HG02973 (cell line): ENCODE results near the gene MYD88.
A peak's percentile ranks its signal among the peaks of the same experiment; 100 is the strongest.

Experiments
- ATAC-seq: cut with Tn5 transposase; IDR thresholded peaks from one replicate; pipeline ENCODE4 v1.9.1; 2021; ENCODE audit warnings: moderate library complexity; ENCODE audit not compliant: unreplicated experiment

Gene MYD88

GRCh38 chr3:38138349-38139190 lies at the start of gene MYD88:
TSS of gene MYD88 (plus strand) at chr3:38138661. CDS start at chr3:38138701, 40 bp downstream.
- peak; percentile 40 for ATAC-seq

DNA sequence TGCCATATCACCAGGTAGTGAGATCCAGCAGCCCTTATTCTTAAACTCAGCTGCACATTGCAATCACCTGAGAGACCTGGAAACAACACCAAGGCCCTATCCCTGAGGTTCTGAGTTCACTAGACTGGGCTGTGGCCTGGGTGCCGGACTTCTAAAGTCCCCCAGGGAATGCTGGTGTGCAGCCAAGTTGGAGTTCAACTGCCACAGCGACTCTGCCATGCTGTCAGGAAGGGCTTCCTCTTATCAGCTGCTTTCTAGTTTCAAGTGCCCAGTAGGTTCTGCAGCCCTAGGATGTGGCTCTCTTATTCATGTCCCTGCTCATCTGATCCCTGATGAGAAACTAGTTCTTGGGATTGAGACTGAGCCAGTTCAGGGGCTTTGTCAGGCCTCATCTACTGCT lies 49.3 kb upstream of the MYD88 start:
- no peak for ATAC-seq

GRCh38 chr3:38090453-38090852 lies 48.0 kb upstream of the MYD88 start:
- no peak for ATAC-seq

GRCh38 chr3:38094999-38095398 lies 43.5 kb upstream of the MYD88 start:
- ATAC-seq, result no peak

DNA sequence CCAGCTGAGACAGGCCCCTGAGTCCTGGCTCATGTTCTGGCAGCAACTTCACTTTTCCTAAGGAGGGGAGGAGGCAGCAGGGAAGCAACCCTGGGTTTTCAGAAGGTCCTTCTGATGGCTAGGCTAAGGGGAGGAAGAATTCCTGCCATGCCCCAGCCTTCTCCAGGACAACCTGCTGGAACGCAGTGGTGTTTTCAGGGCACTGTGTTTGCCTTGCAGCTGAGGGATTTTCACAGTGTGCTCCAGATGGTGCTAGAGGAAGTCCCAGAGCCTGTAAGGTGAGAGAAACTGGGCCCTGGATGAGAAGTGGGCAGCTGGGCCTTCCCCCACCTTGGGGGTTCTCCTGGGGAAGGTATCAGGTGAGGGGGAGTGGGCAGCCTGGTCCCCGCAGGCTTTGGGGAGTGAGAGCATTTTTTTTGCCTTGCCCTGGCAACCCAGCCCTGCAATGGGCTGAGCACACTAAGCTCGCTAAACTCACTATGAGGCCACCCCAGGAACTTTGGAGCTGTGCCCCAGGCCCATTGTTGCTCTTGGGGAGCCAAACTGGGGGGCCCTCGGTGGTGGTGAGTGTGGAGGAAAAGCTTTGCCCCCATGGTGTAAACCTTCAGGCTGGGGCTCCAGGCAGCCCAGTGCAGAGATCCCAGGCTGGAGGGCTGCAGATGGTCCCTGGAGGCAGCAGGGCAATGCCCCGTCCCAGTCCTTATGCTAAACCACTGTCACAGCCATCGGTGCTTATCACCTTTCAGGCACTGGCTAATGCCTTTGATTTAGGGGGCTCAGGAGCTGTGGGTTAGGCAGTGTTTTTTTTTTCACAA lies 42.6 kb upstream of the MYD88 start:
- no peak for ATAC-seq

DNA sequence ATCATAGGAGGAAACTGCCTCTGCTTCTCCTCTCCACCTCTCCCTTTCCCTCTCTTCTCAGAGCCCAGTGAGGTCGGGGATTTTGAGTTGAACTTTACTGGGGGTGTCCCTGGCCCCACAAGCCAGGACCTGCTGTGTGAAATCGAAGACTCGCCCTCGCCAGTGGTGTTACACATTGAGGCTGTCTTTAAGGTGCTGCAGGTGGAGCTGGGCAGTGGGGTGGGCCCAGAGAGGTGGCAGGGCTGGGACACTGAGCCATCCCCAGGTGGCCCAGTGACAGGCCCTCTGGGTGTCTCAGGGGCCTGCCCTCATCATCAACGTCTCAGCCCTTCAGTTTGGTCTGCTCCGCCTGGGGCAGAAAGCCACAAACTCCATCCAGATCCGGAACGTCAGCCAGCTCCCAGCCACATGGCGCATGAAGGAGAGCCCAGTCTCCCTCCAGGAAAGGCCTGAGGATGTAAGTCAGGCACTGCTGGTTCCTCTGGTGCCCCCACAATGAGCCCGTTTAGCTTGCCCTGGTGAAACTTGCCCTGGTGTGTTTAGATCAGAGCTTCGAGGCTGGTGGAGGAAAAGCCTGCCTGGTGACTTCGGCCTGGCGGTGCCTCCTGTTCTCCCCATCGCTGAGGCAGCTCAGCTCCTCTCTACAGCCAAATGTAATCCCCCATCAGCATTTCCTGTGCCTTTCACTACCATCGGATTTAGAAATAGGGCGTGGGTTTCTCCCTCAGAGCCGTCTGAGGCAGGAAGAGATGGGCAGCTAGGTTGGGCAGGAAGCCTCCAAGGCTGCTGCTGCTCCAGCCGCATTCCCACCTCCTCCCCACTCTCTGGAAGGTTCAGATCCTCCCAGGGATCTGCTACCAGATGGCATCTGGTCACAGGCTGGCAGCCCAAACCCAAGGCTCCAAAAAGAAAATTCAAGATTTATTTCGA lies 40.8 kb upstream of the MYD88 start:
- no peak for ATAC-seq

- no peak for ATAC-seq
Measured at GRCh38 chr3:38098376-38098723, 40.1 kb upstream of the MYD88 start.

GRCh38 chr3:38099518-38099917 lies 38.9 kb upstream of the MYD88 start:
- no peak for ATAC-seq

GRCh38 chr3:38100498-38100897 lies 38.0 kb upstream of the MYD88 start:
- ATAC-seq, result no peak

DNA sequence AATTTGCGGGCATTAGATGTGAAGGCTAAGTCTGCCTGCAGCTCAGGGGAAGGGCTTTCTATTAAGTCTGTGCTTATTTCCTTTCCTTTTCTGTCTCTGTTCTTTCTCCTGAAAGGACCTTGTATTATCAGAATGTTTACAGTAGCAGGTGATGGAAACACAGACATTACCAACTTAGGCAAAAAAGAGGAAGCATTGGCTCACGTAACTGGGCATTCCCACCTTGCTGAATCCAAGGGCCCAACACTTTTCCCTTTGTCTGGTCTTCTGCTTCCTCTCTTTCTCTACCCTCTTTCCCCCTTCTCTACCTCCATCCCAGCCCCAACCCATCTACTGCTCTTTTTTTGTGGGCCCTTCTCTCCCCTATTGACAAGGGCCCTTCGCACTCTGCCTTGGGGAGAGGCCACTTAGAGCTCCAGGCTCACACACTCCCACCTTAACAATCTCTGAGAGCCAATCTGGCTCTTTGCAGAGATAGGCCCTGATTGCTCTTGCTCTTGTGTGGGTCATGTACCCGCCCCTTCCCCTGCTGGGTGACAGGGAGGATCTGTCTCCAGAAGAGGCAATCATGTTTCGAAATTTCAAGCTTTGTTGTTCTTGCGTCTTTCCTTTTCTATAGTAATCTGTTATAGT lies 36.5 kb upstream of the MYD88 start:
- no peak for ATAC-seq

GRCh38 chr3:38102444-38102814 lies 36.0 kb upstream of the MYD88 start:
- no peak for ATAC-seq

GRCh38 chr3:38105525-38105924 lies 32.9 kb upstream of the MYD88 start:
- no peak for ATAC-seq

- ATAC-seq, result no peak
Measured at GRCh38 chr3:38107911-38108648, 30.4 kb upstream of the MYD88 start.

- no peak for ATAC-seq
Measured at GRCh38 chr3:38108649-38109579, 29.5 kb upstream of the MYD88 start.

DNA sequence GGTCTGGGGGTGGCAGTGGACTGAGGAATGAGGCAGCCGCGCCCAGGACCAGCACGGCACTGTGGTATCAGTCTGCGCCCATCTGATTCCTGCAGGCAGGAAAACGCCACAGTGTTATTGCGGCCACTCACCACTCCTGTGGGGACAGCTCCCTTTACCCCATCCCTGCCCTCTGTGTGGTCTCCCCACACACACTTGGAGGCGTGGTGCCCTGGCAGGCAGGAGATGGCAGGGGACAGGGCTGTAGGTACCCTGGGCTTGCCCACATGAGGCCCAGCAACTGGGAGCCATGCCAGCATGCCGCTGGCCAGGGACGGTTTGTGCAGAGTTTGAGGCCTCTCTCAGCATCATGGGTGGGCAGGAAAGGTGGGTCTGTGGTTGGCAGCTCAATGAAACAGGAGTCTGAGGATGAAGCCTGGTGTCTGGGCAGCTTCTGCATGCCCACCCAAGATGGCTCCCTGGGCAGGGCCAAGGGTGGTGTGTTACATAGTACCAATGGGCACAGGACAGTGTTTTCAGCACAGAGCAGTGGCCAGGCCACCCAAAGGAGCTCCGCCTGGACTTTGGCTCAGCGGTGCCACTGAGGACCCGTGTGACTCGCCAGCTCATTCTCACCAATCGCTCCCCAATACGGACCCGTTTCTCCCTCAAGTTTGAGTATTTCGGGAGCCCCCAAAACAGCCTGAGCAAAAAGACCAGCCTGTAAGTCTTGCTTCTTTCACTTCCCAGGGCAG lies 28.7 kb upstream of the MYD88 start:
- ATAC-seq, result no peak

DNA sequence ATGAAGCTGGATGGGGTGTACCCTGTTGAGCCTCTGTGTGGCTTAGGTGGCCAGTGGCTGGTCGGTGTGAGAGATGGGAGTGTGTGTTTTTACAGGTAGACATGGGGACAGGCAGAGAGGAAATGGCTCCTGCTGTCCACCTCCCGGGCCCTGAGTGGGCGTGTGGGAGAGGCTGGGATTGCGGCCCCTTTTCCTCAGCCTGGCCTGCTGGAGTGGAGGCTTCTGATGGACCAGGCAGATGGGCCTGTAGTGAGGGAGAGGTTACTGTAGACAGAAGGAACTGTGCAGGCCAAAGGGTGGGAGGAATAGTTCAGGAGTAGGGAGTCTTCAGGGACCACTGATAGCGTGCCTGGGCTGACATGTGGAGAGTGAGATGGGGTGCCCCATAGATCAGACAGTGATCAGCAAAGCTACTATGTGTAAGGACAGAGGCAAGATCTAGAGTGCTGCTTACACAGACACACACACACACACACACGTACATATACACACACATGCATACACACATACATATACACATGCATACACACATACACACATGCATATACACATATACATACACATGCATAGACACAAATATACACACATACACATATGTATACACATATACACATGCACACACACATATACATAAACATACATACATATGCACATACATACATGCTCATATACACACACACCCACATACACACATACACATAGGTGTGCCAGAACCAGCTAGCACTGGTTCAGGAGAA lies 28.0 kb upstream of the MYD88 start:
- no peak for ATAC-seq

- ATAC-seq, result no peak
Measured at GRCh38 chr3:38111201-38111600, 27.3 kb upstream of the MYD88 start.
